GM19035 (cell line): ENCODE results near the gene CD248.
"Not testable (repeated sequence)": the region's sequence is repeated elsewhere in the genome, so short reads cannot be mapped to it uniquely, and the experiment has no call there.

Source experiments
- ATAC-seq: cut with Tn5 transposase; IDR thresholded peaks from one replicate; pipeline ENCODE4 v1.9.1; 2021; ENCODE audit not compliant: unreplicated experiment

The CD248 gene

DNA sequence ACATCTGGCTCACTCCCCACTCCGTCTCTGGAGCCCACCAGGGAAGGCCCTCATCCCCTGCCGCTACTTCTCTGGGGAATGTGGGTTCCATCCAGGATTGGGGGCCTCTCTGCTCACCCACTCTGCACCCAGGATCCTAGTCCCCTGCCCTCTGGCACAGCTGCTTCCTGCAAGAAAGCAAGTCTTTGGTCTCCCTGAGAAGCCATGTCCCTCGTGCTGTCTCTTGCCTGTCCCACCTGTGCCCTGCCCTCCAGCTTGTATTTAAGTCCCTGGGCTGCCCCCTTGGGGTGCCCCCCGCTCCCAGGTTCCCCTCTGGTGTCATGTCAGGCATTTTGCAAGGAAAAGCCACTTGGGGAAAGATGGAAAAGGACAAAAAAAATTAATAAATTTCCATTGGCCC lies 39.8 kb downstream of the CD248 start:
- ATAC-seq, result not testable (repeated sequence)

DNA sequence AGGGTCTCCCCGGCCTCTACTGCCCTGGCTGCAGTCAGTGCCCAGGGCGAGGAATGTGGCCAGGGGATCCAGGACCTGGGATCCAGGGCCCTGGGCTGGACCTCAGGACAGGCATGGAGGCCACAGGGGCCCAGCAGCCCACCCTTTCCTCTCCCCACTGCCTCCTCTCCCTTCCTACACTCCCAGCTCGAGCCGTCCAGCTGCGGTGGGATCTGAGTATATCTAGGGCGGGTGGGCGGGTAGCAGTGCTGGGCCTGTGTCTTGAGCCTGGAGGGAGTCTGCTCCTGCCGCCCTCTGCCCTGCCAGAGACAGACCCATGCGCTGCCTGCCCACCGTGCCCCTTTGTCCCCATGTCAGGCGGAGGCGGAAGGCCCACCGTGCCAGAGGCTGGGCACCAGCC lies 40.2 kb downstream of the CD248 start:
- not testable (repeated sequence) for ATAC-seq

- ATAC-seq, result no peak
Measured at GRCh38 chr11:66275984-66276612, 40.7 kb downstream of the CD248 start.

DNA sequence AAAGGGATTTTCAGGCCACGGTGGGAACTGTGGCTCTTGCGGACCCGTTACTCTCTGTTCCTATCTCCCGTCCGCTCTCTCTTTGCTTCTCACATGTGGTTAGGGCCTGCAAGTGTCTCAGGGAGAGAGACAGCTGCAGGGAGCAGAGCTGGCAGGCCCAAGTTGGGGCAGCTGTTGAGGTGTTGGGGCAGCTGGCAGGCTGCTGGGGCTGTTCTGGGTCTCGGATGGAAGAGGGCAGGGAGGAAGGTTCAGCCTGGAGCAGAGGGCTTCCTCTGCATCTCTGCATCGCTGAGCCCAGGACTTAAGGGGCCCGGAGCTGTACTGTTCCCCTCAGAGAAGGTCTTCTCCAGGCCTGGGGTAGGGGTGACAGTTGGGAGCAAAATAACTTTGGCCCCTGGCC lies 41.4 kb downstream of the CD248 start:
- ATAC-seq, result no peak

DNA sequence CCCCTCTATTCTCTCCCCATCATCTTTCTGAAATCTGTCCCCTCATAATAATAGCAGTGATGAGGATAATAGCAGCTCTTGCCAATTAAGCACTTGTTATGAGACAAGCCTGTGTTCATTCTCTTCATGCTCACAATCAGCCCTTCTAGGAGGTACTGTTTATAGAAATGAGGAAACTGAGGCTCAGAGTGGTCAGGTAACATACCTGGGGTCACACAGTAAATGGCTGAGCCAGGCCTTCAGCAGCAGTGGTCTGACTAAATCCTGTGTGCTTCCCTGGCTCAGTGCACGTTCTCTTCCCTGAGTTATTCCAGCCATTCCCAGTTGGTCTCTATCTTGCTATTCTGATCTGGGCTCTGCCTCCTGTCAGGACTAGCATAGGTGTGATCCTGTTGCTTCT lies 42.6 kb downstream of the CD248 start:
- no peak for ATAC-seq

- ATAC-seq, result no peak
Measured at GRCh38 chr11:66272596-66272995, 44.2 kb downstream of the CD248 start.

- ATAC-seq, result no peak
Measured at GRCh38 chr11:66271816-66272215, 45.0 kb downstream of the CD248 start.

DNA sequence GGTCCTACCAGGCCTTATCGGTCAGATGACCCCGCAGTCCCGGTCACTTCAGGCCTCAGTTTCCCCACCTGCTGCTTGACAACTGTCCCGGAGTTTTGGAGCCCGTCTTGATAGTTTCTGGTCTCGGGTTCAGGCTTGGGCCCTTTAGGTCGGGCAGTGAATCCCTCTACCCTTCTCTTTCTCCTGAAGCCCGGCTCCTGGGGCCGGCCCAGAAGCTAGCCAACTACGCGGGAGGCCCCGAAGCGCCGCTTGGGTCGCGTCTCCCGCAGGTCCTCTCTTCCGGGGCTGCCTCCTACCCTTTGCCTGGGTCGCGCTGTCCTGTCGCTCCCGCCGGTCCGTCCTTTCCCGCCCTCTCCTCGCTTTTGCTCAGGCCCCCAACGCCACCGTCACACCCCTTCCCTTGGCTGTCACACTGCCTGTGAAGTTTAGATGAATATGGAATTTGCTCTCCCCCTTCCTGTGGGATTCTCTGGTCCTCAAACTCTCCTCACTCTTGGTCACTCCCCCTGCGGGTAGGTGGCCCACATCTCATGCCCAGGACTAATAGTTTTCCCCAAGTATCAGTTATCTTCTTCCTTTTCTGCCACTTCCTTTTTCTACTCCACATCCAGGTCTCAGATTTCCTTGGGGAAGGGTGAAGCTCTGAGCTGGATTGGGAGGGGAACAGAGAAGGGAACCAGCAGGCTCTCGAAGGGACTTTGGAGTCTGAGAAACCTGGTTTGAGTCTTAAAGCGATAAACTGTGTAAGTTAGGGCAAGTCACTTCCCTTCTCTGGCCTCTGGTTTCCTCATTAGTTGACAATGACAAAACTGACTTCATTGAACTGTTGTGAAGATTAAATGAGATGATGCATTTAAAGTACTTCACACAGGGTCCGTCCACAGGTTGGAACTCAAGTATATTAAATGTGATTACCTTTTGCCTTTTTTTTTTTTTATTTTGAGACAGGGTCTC lies 47.6 kb downstream of the CD248 start:
- ATAC-seq, result no peak

GRCh38 chr11:66268244-66268951 lies 48.4 kb downstream of the CD248 start, which contains the start of gene RAB1B:
RAB1B (plus strand) TSS chr11:66268639; CDS start chr11:66268680, 41 bp downstream.
- peak; percentile 85 for ATAC-seq

DNA sequence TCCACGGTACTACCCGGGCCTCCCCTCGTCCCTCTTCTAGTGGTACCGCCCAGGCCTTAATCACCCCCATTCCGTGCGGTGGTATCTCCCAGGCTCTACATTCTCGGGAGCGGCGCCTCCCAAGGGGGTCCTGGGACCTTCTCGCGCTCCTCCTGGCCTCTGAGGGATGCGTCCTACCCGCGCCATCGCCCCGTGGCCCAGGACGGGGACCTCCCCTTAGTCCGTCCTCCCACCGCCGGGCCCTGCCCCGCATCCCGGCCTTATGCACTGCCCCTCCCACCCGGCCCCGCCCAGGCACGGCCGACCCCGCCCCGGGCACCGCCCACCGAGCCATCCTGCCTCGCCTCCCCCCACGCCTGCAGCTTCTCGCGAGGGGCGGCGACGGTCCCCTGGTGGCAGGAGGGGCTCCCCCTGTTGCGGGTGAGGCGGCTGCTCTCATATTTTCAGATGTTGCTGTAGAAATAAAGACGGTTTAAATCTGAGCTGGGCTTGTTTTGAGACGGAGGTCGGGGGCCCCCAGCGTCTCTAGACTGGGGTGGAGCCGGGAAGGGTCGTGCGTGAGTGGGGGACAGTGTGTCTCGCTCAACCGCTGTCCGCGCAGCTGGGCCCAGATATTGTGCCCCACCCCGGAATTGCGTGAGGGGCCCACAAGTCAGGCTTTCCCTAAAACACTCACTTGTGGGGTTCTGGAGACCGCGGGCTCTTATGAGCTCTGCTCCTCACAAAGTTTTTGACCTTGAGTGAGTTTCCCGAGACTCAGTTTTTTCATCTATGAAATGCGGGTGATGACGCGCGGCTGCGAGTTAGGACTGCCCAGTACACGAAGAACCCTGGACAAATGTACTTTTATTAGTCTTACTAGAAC lies 49.2 kb downstream of the CD248 start:
- ATAC-seq, result peak; percentile 45

GRCh38 chr11:66267039-66267378 lies 49.8 kb downstream of the CD248 start:
- peak; percentile 0 for ATAC-seq

- no peak for ATAC-seq
Measured at GRCh38 chr11:66266378-66267038, 50.3 kb downstream of the CD248 start.

DNA sequence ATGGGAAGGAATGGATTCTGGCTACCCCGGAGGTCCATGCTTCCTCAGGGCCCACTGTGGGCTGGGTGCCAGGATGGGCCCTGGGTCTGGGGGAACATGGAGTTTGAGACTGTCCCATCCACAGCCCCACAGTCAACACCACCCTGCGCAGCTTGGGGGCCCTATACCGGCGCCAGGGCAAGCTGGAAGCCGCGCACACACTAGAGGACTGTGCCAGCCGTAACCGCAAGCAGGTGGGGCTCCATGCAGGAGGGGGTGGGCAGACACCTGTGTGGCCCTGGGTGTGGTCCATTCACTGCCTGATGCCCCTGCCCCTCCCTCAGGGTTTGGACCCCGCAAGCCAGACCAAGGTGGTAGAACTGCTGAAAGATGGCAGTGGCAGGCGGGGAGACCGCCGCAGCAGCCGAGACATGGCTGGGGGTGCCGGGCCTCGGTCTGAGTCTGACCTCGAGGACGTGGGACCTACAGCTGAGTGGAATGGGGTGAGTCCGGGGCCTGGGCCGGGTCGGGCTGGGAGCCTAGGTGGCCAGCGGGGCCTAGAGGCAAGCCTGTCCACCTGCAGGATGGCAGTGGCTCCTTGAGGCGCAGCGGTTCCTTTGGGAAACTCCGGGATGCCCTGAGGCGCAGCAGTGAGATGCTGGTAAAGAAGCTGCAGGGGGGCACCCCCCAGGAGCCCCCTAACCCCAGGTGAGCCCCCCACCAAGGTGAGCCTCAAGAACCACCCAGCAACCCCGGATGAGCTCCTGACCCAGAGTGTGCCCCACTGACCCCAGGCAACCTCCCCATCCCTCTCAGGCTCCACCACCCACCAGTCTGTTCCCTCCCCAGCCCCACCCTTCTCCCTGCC lies 51.1 kb downstream of the CD248 start:
- no peak for ATAC-seq

- no peak for ATAC-seq
Measured at GRCh38 chr11:66264914-66265313, 51.9 kb downstream of the CD248 start.
